Measurements from ENCODE around the gene C22orf39. TPM values are rescaled to one million over a fixed set of nuclear protein-coding genes. Genes with fewer than 3 reads are reported as not detected.

The C22orf39 gene
- polyA plus RNA-seq, 1 of the 3 experiments (the other 2 are of a cell fraction): 17.7 TPM

- CTCF ChIA-PET: interaction anchor here (0.6 to 2.8 kb wide), 6 partner anchors 8 to 1238 kb away, joined by 3 to 13 read pairs (median 6); no protein-coding TSS in a partner anchor
- Histone ChIP-seq H3K4me1 (ENCODE audit: control insufficient read depth in 1 of 2, insufficient read depth in 2 of 2, low read depth in 1 of 2, low read length in 1 of 2) (peaks cover 0 to 3% of the 10 kb centered on the region in 2 experiments; a peak in 1 of 4 replicates), H2AFZ (ENCODE audit: low read depth) (no peak overlapping the region), H4K20me1 (ENCODE audit: insufficient read depth) (peaks cover 7% of the 10 kb centered on the region; the same call in 1 of the 2 replicates), H3K4me3 (ENCODE audit: low read depth in 2 of 2, low read length in 1 of 2) (no peak overlapping the region), H3K36me3 (replicated peaks in 1 of 2; ENCODE audit: control insufficient read depth in 1 of 2, insufficient read depth in 2 of 2, low read length in 1 of 2) (peaks cover 69 to 83% of the 10 kb centered on the region in 2 experiments), H3K9ac (no peak overlapping the region), H3K9me2 (no peaks in the 10 kb centered on the region), H3K27ac (ENCODE audit: low read depth in 2 of 2, low read length in 1 of 2) (no peak overlapping the region; a peak in 1 of 4 replicates), H3K27me3 (ENCODE audit: insufficient read depth) (no peaks in the 10 kb centered on the region), H3K4me2 (no peak overlapping the region), H3F3A (replicated peaks; ENCODE audit: insufficient read depth) (no peaks in the 10 kb centered on the region), H3K9me3 (no peaks in the 10 kb centered on the region), H3K79me2 (ENCODE audit: insufficient read depth) (no peaks in the 10 kb centered on the region; the same call in 1 of the 2 replicates)
- POLR2A ChIA-PET: no interaction called here
- DNase-seq: no peak
- WGBS (ENCODE audit: low lambda C conversion rate): 86% methylated on average over 10 of the region's 14 CpGs
- no peak for TF ChIP-seq SMC3 (IDR thresholded peaks at IDR 0.05; ENCODE audit: low read depth, low read length)
- no peak for TF ChIP-seq CTCF (IDR thresholded peaks at IDR 0.05)
- TF ChIP-seq MEF2A (IDR thresholded peaks at IDR 0.05; ENCODE audit: borderline replicate concordance, low read depth): no peak
- no peak for TF ChIP-seq RCOR1 (IDR thresholded peaks at IDR 0.05; ENCODE audit: low read length)
- TF ChIP-seq IRF3 (IDR thresholded peaks at IDR 0.05; ENCODE audit: low read depth, low read length): no peak
- no peak for TF ChIP-seq FOXJ3 (CRISPR knock-in tag; IDR thresholded peaks at IDR 0.05)
- no peak for TF ChIP-seq TEAD4 (IDR thresholded peaks at IDR 0.05; ENCODE audit: borderline replicate concordance, insufficient read depth)
- no peak for TF ChIP-seq YY1 (IDR thresholded peaks at IDR 0.05; ENCODE audit: low read depth)
- TF ChIP-seq USF1 (IDR thresholded peaks at IDR 0.05; ENCODE audit: borderline replicate concordance, low read depth): no peak
- TF ChIP-seq RXRA (IDR thresholded peaks at IDR 0.05; ENCODE audit: borderline replicate concordance, low read depth): no peak
- TF ChIP-seq MAX (IDR thresholded peaks at IDR 0.05; ENCODE audit: low read depth): no peak
- TF ChIP-seq NFIC (IDR thresholded peaks at IDR 0.05; ENCODE audit: borderline replicate concordance): no peak
- no peak for TF ChIP-seq EZH2phosphoT487 (IDR thresholded peaks at IDR 0.05; ENCODE audit: borderline replicate concordance, low read depth)
- TF ChIP-seq GATA2 (CRISPR knock-in tag; IDR thresholded peaks at IDR 0.05): no peak
- no peak for TF ChIP-seq ELF1 (IDR thresholded peaks at IDR 0.05)
- no peak for TF ChIP-seq FOSL2 (IDR thresholded peaks at IDR 0.05; ENCODE audit: borderline replicate concordance, low read depth)
- TF ChIP-seq USF2 (IDR thresholded peaks at IDR 0.05; ENCODE audit: borderline replicate concordance, low read depth, low read length): no peak
- TF ChIP-seq JUND (IDR thresholded peaks at IDR 0.05): no peak
- TF ChIP-seq PBX3 (IDR thresholded peaks at IDR 0.05): no peak
Observed at GRCh38 chr22:19466126-19466716, 18.7 kb upstream of the C22orf39 start.

Measured in SK-N-SH (cell line).